K562 (cell line): ENCODE results near the gene KMT5B. TPM values are rescaled to one million over a fixed set of nuclear protein-coding genes. Genes with fewer than 3 reads are reported as not detected.

ENCODE experiments used
- ETV1 ChIP-seq: fragments of 450-650 bp; conservative IDR thresholded peaks from 2 replicates; pipeline ENCODE4 v1.6.1; 2016; ENCODE audit warnings: missing genetic modification characterization, control low read depth, low read depth, missing compliant biosample characterization
- PBX2 ChIP-seq, 2 experiments: IDR thresholded peaks in 1 of 2; conservative IDR thresholded peaks in 1 of 2; 2 replicates each; pipeline ENCODE4 v1.6.1; 2016; ENCODE audit warnings: low read depth in 2 of 2, mild to moderate bottlenecking in 1 of 2, missing compliant biosample characterization in 1 of 2, missing genetic modification characterization in 1 of 2, moderate library complexity in 1 of 2
- SIN3B ChIP-seq: fragments of 450-650 bp; IDR thresholded peaks from 2 replicates; pipeline ENCODE4 v1.6.1; 2017; ENCODE audit warnings: low read depth, mild to moderate bottlenecking, moderate library complexity
- SMAD3 ChIP-seq: fragments of 450-650 bp; formaldehyde crosslinking; conservative IDR thresholded peaks from 2 replicates; pipeline ENCODE4 v1.4.0; 2020; ENCODE audit warnings: mild to moderate bottlenecking
- SP1 ChIP-seq: sonication (generic); formaldehyde crosslinking; IDR thresholded peaks from 2 replicates; pipeline ENCODE4 v1.8.1; 2022; ENCODE audit warnings: mild to moderate bottlenecking, missing genetic modification reagents
- SRF ChIP-seq, 2 experiments: fragments of 250-450, 450-650 bp in 1 of 2; sonication (Bioruptor Pico) in 1 of 2; sonication (generic) in 1 of 2; formaldehyde crosslinking; IDR thresholded peaks; 2 replicates each; pipeline versions ENCODE4 v1.5.0 to v1.5.1; 2020 to 2022; ENCODE audit warnings: mild to moderate bottlenecking in 1 of 2, missing genetic modification reagents in 1 of 2
- TSC22D4 ChIP-seq: fragments of 450-650 bp; IDR thresholded peaks from 2 replicates; pipeline ENCODE4 v1.6.1; 2016; ENCODE audit warnings: missing genetic modification characterization, missing biosample characterization, control low read depth
- ZBTB17 ChIP-seq: fragments of 450-650 bp; formaldehyde crosslinking; IDR thresholded peaks from 2 replicates; pipeline ENCODE4 v1.4.0; 2020; ENCODE audit warnings: mild to moderate bottlenecking
- ZNF511 ChIP-seq: sonication (generic); formaldehyde crosslinking; IDR thresholded peaks from 2 replicates; pipeline ENCODE4 v1.8.0; 2022; ENCODE audit warnings: mild to moderate bottlenecking, missing genetic modification reagents
- ZNF592 ChIP-seq: fragments of 450-650 bp; IDR thresholded peaks from 2 replicates; pipeline ENCODE4 v1.6.1; 2017; ENCODE audit warnings: antibody characterized with exemption, mild to moderate bottlenecking
- ZNF76 ChIP-seq: fragments of 250-450 bp; sonication (Bioruptor Pico); IDR thresholded peaks from 2 replicates; pipeline ENCODE4 v1.4.0; 2020; ENCODE audit warnings: mild to moderate bottlenecking, moderate library complexity, borderline replicate concordance
- polyA plus RNA-seq, 8 experiments: library from polyadenylated mRNA; depleted of rRNA in 4 of 8; stranded (reverse) in 5 of 8; unstranded in 3 of 8; fragments of >200 nt; fragmentation: Nextera tagmentation in 2 of 8; fragmentation: Illumina TruSeq in 1 of 8; extraction: Ambion mirVana in 2 of 8; extraction: Trizol in 1 of 8; gene quantifications; 2 replicates each; pipeline versions ENCODE4 v1.2.1 to v1.2.3, GENCODE V29; 2011 to 2014; ENCODE audit warnings: inconsistent platforms in 1 of 8, missing spikeins in 1 of 8
- total RNA-seq, 7 experiments: library from RNA; depleted of rRNA in 6 of 7; stranded (reverse); fragments of >200 nt in 6 of 7; fragmentation: Illumina TruSeq in 2 of 7; extraction: Trizol in 2 of 7; gene quantifications; 2 replicates each; pipeline versions ENCODE4 v1.2.1 to v1.2.3, GENCODE V29; 2011 to 2021; ENCODE audit warnings: low replicate concordance in 1 of 7
- TF ChIP-seq, protein P1 (sequence below): sonication (generic); formaldehyde crosslinking; IDR thresholded peaks from 2 replicates; pipeline ENCODE4 v1.8.1; 2023; ENCODE audit warnings: mild to moderate bottlenecking, missing genetic modification reagents
- TF ChIP-seq, protein P2 (sequence below), 2 experiments: fragments of 450-650 bp in 1 of 2; sonication (generic) in 1 of 2; formaldehyde crosslinking in 1 of 2; IDR thresholded peaks in 1 of 2; conservative IDR thresholded peaks in 1 of 2; 2 replicates each; pipeline versions ENCODE4 v1.6.1 to v1.8.1; 2016 to 2023; ENCODE audit warnings: mild to moderate bottlenecking in 2 of 2, moderate library complexity in 2 of 2, inconsistent platforms in 1 of 2, missing genetic modification reagents in 1 of 2

Gene KMT5B
- total and polyA plus RNA-seq, 9 of the 15 experiments (the other 6 are each of a cell fraction or from before 2014, with no cell fraction given): 7.3 to 27.3 (median 20.9) TPM

DNA sequence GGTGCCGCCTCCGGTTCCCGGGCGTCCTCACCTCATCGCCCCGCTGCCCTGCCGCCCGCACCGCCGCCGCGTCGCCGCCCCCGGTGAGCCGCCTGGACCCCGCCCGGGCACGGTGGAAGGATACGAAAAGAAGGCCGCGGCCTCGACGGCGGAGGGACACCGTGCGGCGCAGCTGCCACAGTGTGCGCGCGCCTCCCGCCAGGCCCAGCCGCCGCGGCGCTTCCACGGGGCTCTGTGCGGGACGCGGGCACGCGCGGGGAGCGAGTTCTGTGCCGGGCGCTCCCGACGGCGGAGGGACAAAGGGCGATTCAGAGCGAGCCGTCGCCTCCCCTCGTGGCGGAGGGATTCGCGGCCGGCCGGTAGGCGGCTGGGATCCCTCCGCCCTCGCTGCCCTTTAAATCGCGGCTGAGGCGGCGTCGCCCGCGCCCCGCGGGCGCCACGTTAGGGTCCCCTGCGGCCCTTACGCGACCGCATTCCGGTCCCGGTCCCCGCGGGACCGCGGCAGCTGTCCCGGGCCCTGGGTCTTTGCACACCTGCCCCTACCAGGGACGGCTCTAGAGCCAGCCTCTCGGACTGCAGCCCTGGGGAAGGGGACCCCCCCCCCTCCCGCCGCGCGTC lies 568 bp upstream of the KMT5B start (continued):
- TF ChIP-seq, protein P1, sequence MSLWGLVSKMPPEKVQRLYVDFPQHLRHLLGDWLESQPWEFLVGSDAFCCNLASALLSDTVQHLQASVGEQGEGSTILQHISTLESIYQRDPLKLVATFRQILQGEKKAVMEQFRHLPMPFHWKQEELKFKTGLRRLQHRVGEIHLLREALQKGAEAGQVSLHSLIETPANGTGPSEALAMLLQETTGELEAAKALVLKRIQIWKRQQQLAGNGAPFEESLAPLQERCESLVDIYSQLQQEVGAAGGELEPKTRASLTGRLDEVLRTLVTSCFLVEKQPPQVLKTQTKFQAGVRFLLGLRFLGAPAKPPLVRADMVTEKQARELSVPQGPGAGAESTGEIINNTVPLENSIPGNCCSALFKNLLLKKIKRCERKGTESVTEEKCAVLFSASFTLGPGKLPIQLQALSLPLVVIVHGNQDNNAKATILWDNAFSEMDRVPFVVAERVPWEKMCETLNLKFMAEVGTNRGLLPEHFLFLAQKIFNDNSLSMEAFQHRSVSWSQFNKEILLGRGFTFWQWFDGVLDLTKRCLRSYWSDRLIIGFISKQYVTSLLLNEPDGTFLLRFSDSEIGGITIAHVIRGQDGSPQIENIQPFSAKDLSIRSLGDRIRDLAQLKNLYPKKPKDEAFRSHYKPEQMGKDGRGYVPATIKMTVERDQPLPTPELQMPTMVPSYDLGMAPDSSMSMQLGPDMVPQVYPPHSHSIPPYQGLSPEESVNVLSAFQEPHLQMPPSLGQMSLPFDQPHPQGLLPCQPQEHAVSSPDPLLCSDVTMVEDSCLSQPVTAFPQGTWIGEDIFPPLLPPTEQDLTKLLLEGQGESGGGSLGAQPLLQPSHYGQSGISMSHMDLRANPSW (CRISPR knock-in tag): no peak
- TF ChIP-seq, protein P2, sequence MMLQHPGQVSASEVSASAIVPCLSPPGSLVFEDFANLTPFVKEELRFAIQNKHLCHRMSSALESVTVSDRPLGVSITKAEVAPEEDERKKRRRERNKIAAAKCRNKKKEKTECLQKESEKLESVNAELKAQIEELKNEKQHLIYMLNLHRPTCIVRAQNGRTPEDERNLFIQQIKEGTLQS (IDR thresholded peaks at IDR 0.05): peak; percentile 91
- TF ChIP-seq, protein P2 (CRISPR knock-in tag; conservative IDR thresholded peaks at IDR 0.05): no peak
- TF ChIP-seq SRF (CRISPR knock-in tag; IDR thresholded peaks at IDR 0.05) (no peak), PBX2 (CRISPR knock-in tag; IDR thresholded peaks at IDR 0.05; ENCODE audit: low read depth) (no peak), PBX2 (tag; conservative IDR thresholded peaks at IDR 0.05; ENCODE audit: low read depth) (no peak), ZNF76 (CRISPR knock-in tag) (peak; percentile 90; the same call in 1 of the 2 replicates), SIN3B (peak; percentile 75), ZNF511 (CRISPR knock-in tag) (0 out of 2 replicates have a peak, but pooled peaks have one; percentile 55), ZBTB17 (CRISPR knock-in tag) (peak; percentile 57; the same call in 1 of the 2 replicates), TSC22D4 (no peak), SMAD3 (CRISPR knock-in tag) (0 out of 2 replicates have a peak, but pooled peaks have one; percentile 65), ZNF592 (peak; percentile 76; the same call in 1 of the 2 replicates), SP1 (no peak), ETV1 (tag) (no peak)
